ENCODE data around the gene SSH2.
A peak's percentile ranks its signal among the peaks of the same experiment; 100 is the strongest.
"Not testable (repeated sequence)": the region's sequence is repeated elsewhere in the genome, so short reads cannot be mapped to it uniquely, and the experiment has no call there.

The SSH2 gene

GRCh38 chr17:29833801-29834200 is 96.2 kb downstream of the SSH2 start:
- DNase-seq: no peak

- DNase-seq: peak in 3 of 6 experiments; percentile 36 to 58 (median 56)
Observed at GRCh38 chr17:29828676-29829284, 101.2 kb downstream of the SSH2 start.

GRCh38 chr17:29827179-29827578 is 102.8 kb downstream of the SSH2 start:
- no peak for DNase-seq

- no peak for DNase-seq
Observed at GRCh38 chr17:29826114-29826692, 103.8 kb downstream of the SSH2 start.

GRCh38 chr17:29825604-29826003 is 104.4 kb downstream of the SSH2 start:
- DNase-seq: no peak

GRCh38 chr17:29821897-29822296 is 108.1 kb downstream of the SSH2 start:
- DNase-seq: no peak

GRCh38 chr17:29820425-29820824 is 109.6 kb downstream of the SSH2 start:
- no peak for DNase-seq

- DNase-seq: peak; percentile 12 to 78 (median 52)
Observed at GRCh38 chr17:29807520-29808361, 122.3 kb downstream of the SSH2 start.

GRCh38 chr17:29802246-29802645 is 127.8 kb downstream of the SSH2 start:
- DNase-seq: no peak

GRCh38 chr17:29800457-29800856 is 129.6 kb downstream of the SSH2 start:
- no peak for DNase-seq

GRCh38 chr17:29796652-29797051 is 133.4 kb downstream of the SSH2 start:
- no peak for DNase-seq

GRCh38 chr17:29793501-29793900 is 136.5 kb downstream of the SSH2 start:
- no peak for DNase-seq

GRCh38 chr17:29791336-29792080 is 138.5 kb downstream of the SSH2 start:
- no peak for DNase-seq

- no peak for DNase-seq
Observed at GRCh38 chr17:29789196-29790170, 140.5 kb downstream of the SSH2 start.

GRCh38 chr17:29787995-29788394 is 142.0 kb downstream of the SSH2 start:
- no peak for DNase-seq

GRCh38 chr17:29782917-29783316 is 147.1 kb downstream of the SSH2 start:
- no peak for DNase-seq

GRCh38 chr17:29779812-29780190 is 150.2 kb downstream of the SSH2 start:
- not testable (repeated sequence) for DNase-seq

- peak; percentile 57 to 85 (median 70) for DNase-seq
Observed at GRCh38 chr17:29778956-29779811, 150.8 kb downstream of the SSH2 start.

- DNase-seq: no peak
Observed at GRCh38 chr17:29777663-29778062, 152.4 kb downstream of the SSH2 start.

- DNase-seq: no peak
Observed at GRCh38 chr17:29776026-29776425, 154.0 kb downstream of the SSH2 start.

GRCh38 chr17:29772981-29773380 is 157.0 kb downstream of the SSH2 start:
- no peak for DNase-seq

All from stimulated activated naive CD4-positive, alpha-beta T cell (primary cell).